Trophoblast cell (in vitro differentiated cells and primary cell): ENCODE data around the gene NSRP1. TPM values are rescaled to one million over a fixed set of nuclear protein-coding genes. Genes with fewer than 3 reads are reported as not detected.
A peak's percentile ranks its signal among the peaks of the same experiment; 100 is the strongest.

ENCODE experiments used
- DNase-seq, 2 donors: peaks; one replicate each; pipeline ENCODE4 v3.0.0-alpha.2; 2016
- H2AFZ ChIP-seq: 2 replicates; pipeline ENCODE4 v1.6.1; 2013; ENCODE audit warnings: low read length, moderate library complexity, mild to moderate bottlenecking; ENCODE audit not compliant: insufficient read depth, poor library complexity
- H2AK5ac ChIP-seq: 2 replicates; pipeline ENCODE4 v1.6.1; 2013; ENCODE audit warnings: mild to moderate bottlenecking, low read length
- H2BK120ac ChIP-seq: 2 replicates; pipeline ENCODE4 v1.6.1; 2013; ENCODE audit warnings: low read length, mild to moderate bottlenecking, moderate library complexity; ENCODE audit not compliant: insufficient read depth, poor library complexity
- H2BK12ac ChIP-seq: 2 replicates; pipeline ENCODE4 v1.6.1; 2013; ENCODE audit warnings: mild to moderate bottlenecking, low read length, moderate library complexity
- H2BK5ac ChIP-seq: 2 replicates; pipeline ENCODE4 v1.6.1; 2013; ENCODE audit warnings: low read length, low read depth, moderate library complexity, mild to moderate bottlenecking; ENCODE audit not compliant: poor library complexity
- H3K14ac ChIP-seq: 2 replicates; pipeline ENCODE4 v1.6.1; 2013; ENCODE audit warnings: mild to moderate bottlenecking, low read length
- H3K18ac ChIP-seq: 2 replicates; pipeline ENCODE4 v1.6.1; 2013; ENCODE audit warnings: mild to moderate bottlenecking, low read length
- H3K23ac ChIP-seq: 2 replicates; pipeline ENCODE4 v1.6.1; 2013; ENCODE audit warnings: low read length
- H3K27ac ChIP-seq: 2 replicates; pipeline ENCODE4 v1.5.1; 2013; ENCODE audit warnings: low read depth, mild to moderate bottlenecking, inconsistent platforms, low read length, moderate library complexity
- H3K27me3 ChIP-seq: 2 replicates; pipeline ENCODE4 v1.6.1; 2013; ENCODE audit warnings: inconsistent platforms, mild to moderate bottlenecking, low read length, moderate library complexity; ENCODE audit not compliant: insufficient read depth
- H3K36me3 ChIP-seq, 2 experiments: 1 replicate in 1 of 2; 2 replicates in 1 of 2; pipeline ENCODE4 v1.6.1; 2013; ENCODE audit warnings: low read length in 2 of 2, mild to moderate bottlenecking in 2 of 2, moderate library complexity in 1 of 2; ENCODE audit not compliant: insufficient read depth in 2 of 2, control insufficient read depth in 1 of 2
- H3K4ac ChIP-seq: 2 replicates; pipeline ENCODE4 v1.6.1; 2013; ENCODE audit warnings: low read depth, mild to moderate bottlenecking, low read length, moderate library complexity
- H3K4me1 ChIP-seq, 2 experiments: 1 replicate in 1 of 2; 2 replicates in 1 of 2; pipeline ENCODE4 v1.6.1; 2013; ENCODE audit warnings: low read length in 2 of 2, mild to moderate bottlenecking in 2 of 2, moderate library complexity in 1 of 2; ENCODE audit not compliant: insufficient read depth in 2 of 2, control insufficient read depth in 1 of 2
- H3K4me2 ChIP-seq: 2 replicates; pipeline ENCODE4 v1.6.1; 2013; ENCODE audit warnings: inconsistent platforms, mild to moderate bottlenecking, low read length, moderate library complexity
- H3K4me3 ChIP-seq: 2 replicates; pipeline ENCODE4 v1.5.1; 2013; ENCODE audit warnings: mild to moderate bottlenecking, low read depth, low read length, inconsistent platforms
- H3K79me1 ChIP-seq: one replicate; pipeline ENCODE4 v1.6.1; 2013; ENCODE audit warnings: low read length
- H3K79me2 ChIP-seq: 2 replicates; pipeline ENCODE4 v1.6.1; 2013; ENCODE audit warnings: low read length, mild to moderate bottlenecking; ENCODE audit not compliant: control insufficient read depth, insufficient read depth, poor library complexity
- H3K9ac ChIP-seq: 2 replicates; pipeline ENCODE4 v1.6.1; 2013; ENCODE audit warnings: mild to moderate bottlenecking, low read length
- H3K9me3 ChIP-seq: 2 replicates; pipeline ENCODE4 v1.6.1; 2013; ENCODE audit warnings: low read depth, mild to moderate bottlenecking, control low read depth, inconsistent platforms, low read length; ENCODE audit not compliant: insufficient read depth
- H4K12ac ChIP-seq: 2 replicates; pipeline ENCODE4 v1.6.1; 2013; ENCODE audit warnings: low read depth, mild to moderate bottlenecking, low read length, moderate library complexity
- H4K8ac ChIP-seq: 2 replicates; pipeline ENCODE4 v1.6.1; 2013; ENCODE audit warnings: low read depth, mild to moderate bottlenecking, low read length, moderate library complexity
- H4K91ac ChIP-seq: one replicate; pipeline ENCODE4 v1.6.1; 2013; ENCODE audit warnings: low read depth, mild to moderate bottlenecking, low read length, moderate library complexity
- WGBS: extraction: QIAGEN DNeasy Blood & Tissue Kit; methylation state at CpG from one replicate; pipeline ENCODE4 v1.1.7; 2013; ENCODE audit warnings: missing lambda C conversion rate; ENCODE audit not compliant: insufficient read length, insufficient coverage; ENCODE audit errors: extremely low coverage; 5-methylcytosine and 5-hydroxymethylcytosine counted together
- polyA plus RNA-seq: library from polyadenylated mRNA; stranded (reverse); fragments of 200-250 nt; gene quantifications from 2 replicates; pipeline ENCODE4 v1.2.3, GENCODE V29; 2013

NSRP1 gene
- polyA plus RNA-seq: 31.6 and 32.9 TPM in 2 replicates

DNA sequence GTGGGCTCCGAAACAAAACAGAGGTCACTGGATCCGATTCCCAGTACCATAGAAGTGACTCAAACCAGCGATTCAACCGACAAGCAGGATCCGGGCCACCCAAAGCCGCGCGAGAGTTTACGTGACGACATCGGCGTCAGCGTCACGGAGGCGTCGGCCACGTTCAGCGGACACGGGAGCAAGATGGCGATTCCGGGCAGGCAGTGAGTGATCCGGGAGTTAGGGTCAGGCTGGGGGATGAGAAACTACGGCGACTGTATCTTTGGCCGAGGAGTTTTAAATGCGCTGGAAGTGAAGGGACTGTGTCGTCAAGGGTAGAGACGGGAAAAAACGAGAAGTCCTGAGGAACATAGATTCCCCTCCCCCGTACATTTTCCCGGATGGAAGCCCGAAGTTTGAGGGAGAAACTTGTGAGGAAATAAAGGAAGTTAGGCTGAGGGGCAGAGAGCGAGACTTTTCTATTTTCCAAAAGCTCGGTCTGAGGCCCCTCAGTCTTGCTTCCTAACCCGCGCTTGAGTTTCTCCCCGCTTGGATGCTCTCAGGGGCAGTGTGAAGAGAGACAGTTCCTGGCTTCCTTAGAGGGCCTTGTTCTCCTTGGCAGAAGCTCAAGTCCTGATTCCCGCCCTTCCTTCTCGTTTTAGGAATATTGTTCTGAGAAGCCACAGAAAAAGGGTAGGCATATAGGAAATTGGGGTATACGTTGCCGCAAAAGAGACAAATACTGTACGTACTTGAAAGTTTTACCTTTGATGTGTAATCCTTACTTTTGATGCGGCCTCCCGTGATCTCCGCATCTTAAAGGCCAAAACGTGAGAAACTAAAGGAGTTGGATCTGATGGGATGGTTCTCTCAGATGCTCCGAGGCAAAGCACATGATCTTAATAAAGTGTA lies at the start of gene NSRP1:
Gene NSRP1 (plus strand): TSS at position 156 of the 891 bp plus-strand sequence. CDS start 28 bp downstream, at position 184.
- no peak within 1 kb of the TSS for H2AK5ac ChIP-seq
- H3K9me3 ChIP-seq: no peaks in the 10 kb centered on the region
- peak within 1 kb of the TSS; percentile 79 for H3K4me3 ChIP-seq
- peaks cover 3 to 6% of the 10 kb centered on the region in 2 experiments for H3K36me3 ChIP-seq
- peaks cover 1% of the 10 kb centered on the region for H3K79me2 ChIP-seq
- no CpG with 5 or more reads among the region's 47 CpGs for WGBS
- peak within 1 kb of the TSS; percentile 75 for H4K12ac ChIP-seq
- peak within 1 kb of the TSS; percentile 95 for H3K9ac ChIP-seq
- DNase-seq: peak; percentile 97 to 99
- H3K27ac ChIP-seq: peak within 1 kb of the TSS; percentile 73
- H3K4me2 ChIP-seq: peak within 1 kb of the TSS; percentile 52
- H3K79me1 ChIP-seq: peaks cover 9% of the 10 kb centered on the region
- peak within 1 kb of the TSS; percentile 51 for H3K18ac ChIP-seq
- peak within 1 kb of the TSS; percentile 48 for H2BK120ac ChIP-seq
- H3K4ac ChIP-seq: peak within 1 kb of the TSS; percentile 75
- peak within 1 kb of the TSS; percentile 69 for H3K14ac ChIP-seq
- H2AFZ ChIP-seq: peak within 1 kb of the TSS; percentile 87
- H2BK5ac ChIP-seq: peak within 1 kb of the TSS; percentile 75
- no peaks in the 10 kb centered on the region for H3K4me1 ChIP-seq
- H3K27me3 ChIP-seq: no peaks in the 10 kb centered on the region
- H2BK12ac ChIP-seq: no peak within 1 kb of the TSS
- H4K8ac ChIP-seq: peak within 1 kb of the TSS; percentile 98
- H3K23ac ChIP-seq: no peak within 1 kb of the TSS
- H4K91ac ChIP-seq: peak within 1 kb of the TSS; percentile 78

DNA sequence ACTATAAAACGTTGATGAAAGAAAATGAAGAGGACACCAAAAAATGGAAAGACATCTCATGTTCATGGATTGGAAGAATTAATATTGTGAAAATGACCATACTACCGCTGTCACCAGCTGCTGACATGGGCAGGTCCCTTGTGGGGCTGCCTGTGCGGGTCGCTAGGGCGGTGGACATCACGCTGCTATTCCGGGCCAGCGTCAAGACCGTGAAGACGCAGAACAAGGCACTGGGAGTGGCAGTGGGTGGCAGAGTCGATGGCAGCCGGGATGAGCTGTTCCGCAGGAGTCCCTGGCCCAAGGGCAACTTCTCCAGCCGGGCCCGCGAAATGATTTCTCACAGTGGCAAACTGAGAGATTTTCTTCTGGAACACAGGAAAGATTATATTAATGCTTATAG lies 48.2 kb upstream of the NSRP1 start:
- Histone ChIP-seq H3K18ac (no peak overlapping the region), H3K4ac (no peak overlapping the region), H3K4me3 (no peak overlapping the region), H2BK12ac (no peak overlapping the region), H2BK5ac (no peak overlapping the region), H2AK5ac (no peak overlapping the region), H3K4me2 (no peak overlapping the region), H3K9ac (no peak overlapping the region), H3K36me3 (no peaks in the 10 kb centered on the region), H3K27me3 (no peaks in the 10 kb centered on the region), H4K8ac (no peak overlapping the region), H3K79me1 (no peaks in the 10 kb centered on the region), H3K14ac (no peak overlapping the region), H3K4me1 (no peaks in the 10 kb centered on the region), H2AFZ (no peak overlapping the region), H3K27ac (no peak overlapping the region), H2BK120ac (no peak overlapping the region), H4K91ac (no peak overlapping the region), H3K23ac (no peak overlapping the region), H3K9me3 (peaks cover 1% of the 10 kb centered on the region), H3K79me2 (no peaks in the 10 kb centered on the region), H4K12ac (no peak overlapping the region)
- no CpG with 5 or more reads among the region's 16 CpGs for WGBS
- no peak for DNase-seq

- Histone ChIP-seq H3K4me3 (no peak overlapping the region), H3K27ac (no peak overlapping the region), H3K4me1 (no peaks in the 10 kb centered on the region), H3K4ac (no peak overlapping the region), H3K79me2 (no peaks in the 10 kb centered on the region), H3K36me3 (peaks cover 0 to 1% of the 10 kb centered on the region in 2 experiments), H2BK5ac (no peak overlapping the region), H2BK12ac (no peak overlapping the region), H3K4me2 (no peak overlapping the region), H3K27me3 (no peaks in the 10 kb centered on the region), H2BK120ac (no peak overlapping the region), H3K14ac (no peak overlapping the region), H3K9ac (no peak overlapping the region), H3K9me3 (no peaks in the 10 kb centered on the region), H4K12ac (no peak overlapping the region), H4K8ac (no peak overlapping the region), H4K91ac (no peak overlapping the region), H2AK5ac (no peak overlapping the region), H3K79me1 (no peaks in the 10 kb centered on the region), H2AFZ (no peak overlapping the region), H3K23ac (no peak overlapping the region), H3K18ac (no peak overlapping the region)
- DNase-seq: no peak
- no CpG with 5 or more reads among the region's 2 CpGs for WGBS
These were observed 42.4 kb upstream of the NSRP1 start for GRCh38 chr17:30074254-30074653.

DNA sequence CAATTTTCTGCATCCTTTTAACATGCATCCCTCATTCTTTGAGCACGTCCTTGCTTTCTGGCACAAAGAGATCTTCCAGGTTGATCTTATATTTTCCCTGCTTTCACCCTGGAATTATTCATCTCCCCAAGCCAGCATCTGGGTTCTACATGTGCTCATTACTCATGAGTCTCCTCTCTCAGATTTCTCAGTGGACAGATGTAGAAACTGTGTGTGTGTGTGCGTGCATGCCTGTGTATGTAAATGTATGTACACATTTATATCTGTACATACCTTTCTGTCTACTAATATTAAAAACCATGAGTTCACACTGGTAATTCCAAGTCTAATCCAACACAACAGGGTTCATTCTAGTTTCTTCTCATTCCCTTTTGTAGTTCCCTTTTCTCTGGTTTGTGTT lies 41.9 kb upstream of the NSRP1 start:
- Histone ChIP-seq H3K4me1 (no peaks in the 10 kb centered on the region), H4K91ac (no peak overlapping the region), H2AK5ac (no peak overlapping the region), H3K4me2 (no peak overlapping the region), H3K18ac (no peak overlapping the region), H3K79me2 (no peaks in the 10 kb centered on the region), H2BK5ac (no peak overlapping the region), H3K36me3 (peaks cover 0 to 1% of the 10 kb centered on the region in 2 experiments), H3K9me3 (no peaks in the 10 kb centered on the region), H3K27me3 (no peaks in the 10 kb centered on the region), H2AFZ (no peak overlapping the region), H4K8ac (no peak overlapping the region), H3K79me1 (no peaks in the 10 kb centered on the region), H2BK12ac (no peak overlapping the region), H3K4me3 (no peak overlapping the region), H2BK120ac (no peak overlapping the region), H3K4ac (no peak overlapping the region), H3K14ac (no peak overlapping the region), H3K9ac (no peak overlapping the region), H4K12ac (no peak overlapping the region), H3K27ac (no peak overlapping the region), H3K23ac (no peak overlapping the region)
- WGBS: no CpG with 5 or more reads among the region's 2 CpGs
- no peak for DNase-seq
